ENCODE results near the gene TNS1.

Gene TNS1

GRCh38 chr2:217851191-217852020 is 151.4 kb downstream of the TNS1 start:
- DNase-seq (ENCODE audit: low read depth in 3 of 3), result no peak

GRCh38 chr2:217849154-217849975 is 153.4 kb downstream of the TNS1 start:
- no peak for DNase-seq (ENCODE audit: low read depth in 3 of 3)

GRCh38 chr2:217848351-217848957 is 154.3 kb downstream of the TNS1 start:
- DNase-seq (ENCODE audit: low read depth in 3 of 3), result no peak

- no peak for DNase-seq (ENCODE audit: low read depth in 3 of 3)
Measured at GRCh38 chr2:217847552-217848350, 155.0 kb downstream of the TNS1 start.

- no peak for DNase-seq (ENCODE audit: low read depth in 3 of 3)
Measured at GRCh38 chr2:217847115-217847514, 155.7 kb downstream of the TNS1 start.

- no peak for DNase-seq (ENCODE audit: low read depth in 3 of 3)
Measured at GRCh38 chr2:217846321-217846743, 156.5 kb downstream of the TNS1 start.

GRCh38 chr2:217845301-217845700 is 157.5 kb downstream of the TNS1 start:
- no peak for DNase-seq (ENCODE audit: low read depth in 3 of 3)

- no peak for DNase-seq (ENCODE audit: low read depth in 3 of 3)
Measured at GRCh38 chr2:217844696-217845095, 158.1 kb downstream of the TNS1 start.

- DNase-seq (ENCODE audit: low read depth in 3 of 3), result no peak
Measured at GRCh38 chr2:217843324-217843723, 159.5 kb downstream of the TNS1 start.

- no peak for DNase-seq (ENCODE audit: low read depth in 3 of 3)
Measured at GRCh38 chr2:217842017-217842416, 160.8 kb downstream of the TNS1 start.

- no peak for DNase-seq (ENCODE audit: low read depth in 3 of 3)
Measured at GRCh38 chr2:217840522-217840921, 162.3 kb downstream of the TNS1 start.

GRCh38 chr2:217839750-217840107 is 163.1 kb downstream of the TNS1 start:
- DNase-seq (ENCODE audit: low read depth in 3 of 3), result no peak

- DNase-seq (ENCODE audit: low read depth in 3 of 3), result no peak
Measured at GRCh38 chr2:217839073-217839749, 163.6 kb downstream of the TNS1 start.

GRCh38 chr2:217838409-217838831 is 164.4 kb downstream of the TNS1 start:
- DNase-seq (ENCODE audit: low read depth in 3 of 3), result no peak

GRCh38 chr2:217837530-217837929 is 165.3 kb downstream of the TNS1 start:
- DNase-seq (ENCODE audit: low read depth in 3 of 3), result no peak

- DNase-seq (ENCODE audit: low read depth in 3 of 3), result no peak
Measured at GRCh38 chr2:217836901-217837491, 165.8 kb downstream of the TNS1 start.

GRCh38 chr2:217835931-217836891 is 166.6 kb downstream of the TNS1 start:
- DNase-seq (ENCODE audit: low read depth in 3 of 3), result no peak

GRCh38 chr2:217834744-217835513 is 167.9 kb downstream of the TNS1 start:
- no peak for DNase-seq (ENCODE audit: low read depth in 3 of 3)

Data from stimulated activated CD4-positive, alpha-beta T cell treated with anti-CD3 and anti-CD28 coated beads, TNF-alpha, amount 100 ng/mL, for 48 hours (primary cell).